GM21423 (cell line): ENCODE data around the gene SHBG.
"Not testable (repeated sequence)": the region's sequence is repeated elsewhere in the genome, so short reads cannot be mapped to it uniquely, and the experiment has no call there.

ENCODE experiments used
- ATAC-seq: cut with Tn5 transposase; IDR thresholded peaks from one replicate; pipeline ENCODE4 v1.9.1; 2021; ENCODE audit warnings: mild to moderate bottlenecking, moderate library complexity; ENCODE audit not compliant: unreplicated experiment

The SHBG gene, protein sequence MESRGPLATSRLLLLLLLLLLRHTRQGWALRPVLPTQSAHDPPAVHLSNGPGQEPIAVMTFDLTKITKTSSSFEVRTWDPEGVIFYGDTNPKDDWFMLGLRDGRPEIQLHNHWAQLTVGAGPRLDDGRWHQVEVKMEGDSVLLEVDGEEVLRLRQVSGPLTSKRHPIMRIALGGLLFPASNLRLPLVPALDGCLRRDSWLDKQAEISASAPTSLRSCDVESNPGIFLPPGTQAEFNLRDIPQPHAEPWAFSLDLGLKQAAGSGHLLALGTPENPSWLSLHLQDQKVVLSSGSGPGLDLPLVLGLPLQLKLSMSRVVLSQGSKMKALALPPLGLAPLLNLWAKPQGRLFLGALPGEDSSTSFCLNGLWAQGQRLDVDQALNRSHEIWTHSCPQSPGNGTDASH

DNA sequence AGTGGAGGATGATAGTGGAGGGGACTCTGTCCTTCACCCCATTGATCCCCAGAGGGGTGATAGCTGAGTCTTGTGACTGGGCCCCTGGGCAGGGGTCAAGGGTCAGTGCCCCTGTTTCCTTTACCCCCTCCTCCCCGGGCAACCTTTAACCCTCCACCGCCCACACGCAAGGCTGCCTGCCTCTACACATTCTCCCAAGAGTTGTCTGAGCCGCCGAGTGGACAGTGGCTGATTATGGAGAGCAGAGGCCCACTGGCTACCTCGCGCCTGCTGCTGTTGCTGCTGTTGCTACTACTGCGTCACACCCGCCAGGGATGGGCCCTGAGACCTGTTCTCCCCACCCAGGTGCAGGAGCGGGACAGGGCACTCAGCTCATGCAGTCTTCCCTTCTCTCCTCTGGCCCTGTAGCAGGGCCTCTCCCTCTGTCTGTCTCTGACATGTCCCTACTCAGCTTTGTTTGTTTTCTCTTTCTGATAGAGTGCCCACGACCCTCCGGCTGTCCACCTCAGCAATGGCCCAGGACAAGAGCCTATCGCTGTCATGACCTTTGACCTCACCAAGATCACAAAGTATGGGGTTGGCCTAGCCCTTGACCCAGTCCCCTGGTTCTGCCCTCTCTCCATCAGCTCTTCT, at the start of gene SHBG:
SHBG (plus strand) TSS at position 197 of the 633 bp plus-strand sequence; CDS start at position 235, 38 bp downstream.
- no peak for ATAC-seq

DNA sequence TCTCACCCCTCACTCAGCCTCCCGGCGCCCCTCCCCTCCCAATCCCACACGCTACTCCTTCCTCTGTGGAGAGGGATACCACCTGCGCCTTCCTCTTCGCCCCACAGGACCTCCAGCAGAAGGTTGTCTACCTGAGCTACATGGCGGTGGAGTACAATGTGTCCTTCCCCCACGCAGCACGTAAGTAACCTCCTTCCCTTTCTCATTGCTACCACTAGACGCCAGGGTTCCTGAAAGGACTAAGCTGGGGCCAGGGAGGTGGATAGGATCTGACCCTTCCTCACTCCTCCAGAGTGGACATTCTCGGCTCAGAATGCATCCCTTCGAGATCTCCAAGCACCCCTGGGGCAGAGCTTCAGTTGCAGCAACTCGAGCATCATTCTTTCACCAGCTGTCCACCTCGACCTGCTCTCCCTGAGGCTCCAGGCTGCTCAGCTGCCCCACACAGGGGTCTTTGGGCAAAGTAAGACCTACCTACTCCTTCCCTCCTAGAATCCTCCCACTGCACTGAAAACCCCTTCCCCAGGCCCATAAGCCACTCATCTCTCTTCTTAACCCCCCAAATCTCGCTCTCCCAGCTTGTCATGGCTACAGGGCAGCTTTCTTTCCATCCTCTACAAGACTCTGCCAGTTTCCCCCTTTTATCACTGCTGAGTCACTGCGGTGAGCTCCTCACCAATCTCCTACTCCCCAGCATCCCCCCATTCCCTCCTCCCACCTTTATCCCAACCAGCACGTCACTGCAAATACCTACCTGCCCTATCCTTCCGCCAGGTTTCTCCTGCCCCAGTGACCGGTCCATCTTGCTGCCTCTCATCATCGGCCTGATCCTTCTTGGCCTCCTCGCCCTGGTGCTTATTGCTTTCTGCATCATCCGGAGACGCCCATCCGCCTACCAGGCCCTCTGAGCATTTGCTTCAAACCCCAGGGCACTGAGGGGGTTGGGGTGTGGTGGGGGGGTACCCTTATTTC, 49.0 kb upstream of the SHBG start:
- ATAC-seq = no peak

DNA sequence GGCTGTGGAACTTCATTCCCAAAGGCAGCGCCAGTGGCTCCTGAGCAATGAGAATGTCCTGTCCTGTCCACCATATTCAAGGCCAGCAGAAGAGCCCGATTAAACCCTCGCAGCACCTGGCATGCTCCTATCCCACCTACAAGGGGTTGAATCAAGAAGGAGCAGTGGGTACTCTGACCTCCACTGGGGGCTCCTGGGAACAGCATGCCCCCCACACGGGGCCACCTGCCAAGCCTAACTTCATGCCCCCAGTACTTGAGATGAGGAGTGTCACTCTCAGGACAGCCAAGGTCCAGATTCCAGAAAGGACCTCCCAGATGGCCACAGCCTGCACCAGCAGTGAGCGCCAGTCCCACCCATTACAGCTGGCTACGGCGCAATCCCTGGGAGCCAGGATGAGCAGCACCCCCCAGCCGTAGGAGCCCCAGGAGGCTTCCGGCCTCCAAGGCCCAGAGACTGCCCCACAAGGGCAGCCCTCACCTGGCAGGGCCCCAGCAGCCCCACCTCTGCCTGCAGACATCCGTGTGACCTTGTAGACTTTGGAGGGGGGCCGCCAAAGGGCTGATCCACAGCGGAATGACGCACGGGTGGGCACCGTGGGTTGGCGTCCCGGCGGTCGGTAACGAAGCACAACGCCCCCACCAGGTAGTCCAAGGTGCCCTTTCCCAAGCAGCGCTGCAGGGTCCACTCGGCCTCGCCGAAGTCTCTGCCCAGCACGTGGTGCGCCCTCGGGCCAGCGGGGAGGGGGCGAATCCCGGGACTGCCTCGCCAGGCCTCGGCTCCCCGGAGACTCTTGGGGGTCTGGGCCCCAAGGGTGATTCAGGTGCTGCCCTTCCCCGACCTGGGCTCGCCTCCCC, 47.3 kb upstream of the SHBG start:
- no peak for ATAC-seq

DNA sequence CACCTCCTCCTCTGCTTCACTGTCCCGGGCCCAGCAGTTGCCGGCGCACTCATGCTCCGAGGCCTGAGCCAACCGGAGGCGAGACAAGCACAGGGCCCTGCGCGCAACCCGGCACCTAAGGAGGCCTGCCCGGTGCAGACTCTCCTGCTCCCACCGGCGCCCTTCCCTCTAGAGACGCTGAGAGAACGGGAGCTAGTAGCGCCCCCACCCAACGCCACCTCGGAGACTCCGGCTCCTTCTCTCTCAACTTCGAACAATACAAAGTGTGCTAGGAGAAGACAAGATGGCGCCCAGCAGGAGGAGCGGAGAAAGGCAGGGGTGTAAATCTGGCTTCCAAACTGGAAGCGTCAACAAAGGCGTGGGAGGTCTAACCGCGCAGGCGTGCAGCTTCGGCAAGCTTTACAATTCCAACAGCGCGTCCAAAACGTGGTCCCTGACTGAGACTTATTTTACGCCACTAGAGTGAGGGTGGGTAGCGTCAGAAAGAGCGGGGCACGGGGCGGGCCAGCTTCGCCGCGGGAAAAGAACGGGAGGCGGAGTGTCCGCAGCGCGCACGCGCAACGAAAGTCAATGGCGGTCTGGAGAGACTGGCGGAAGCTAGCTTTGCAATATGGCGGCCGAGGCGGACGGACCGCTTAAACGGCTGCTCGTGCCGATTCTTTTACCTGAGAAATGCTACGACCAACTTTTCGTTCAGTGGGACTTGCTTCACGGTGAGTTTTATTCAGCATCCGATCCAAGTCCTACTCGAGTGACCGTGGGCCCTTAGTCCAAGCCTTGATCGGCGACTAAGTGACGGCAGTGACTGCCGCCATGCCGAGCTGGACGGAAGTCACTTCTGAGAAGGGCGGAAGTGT, 46.5 kb upstream of the SHBG start, which contains the start of gene MPDU1:
MPDU1 (plus strand) TSS at position 600 of the 857 bp plus-strand sequence; CDS start at position 611, 11 bp downstream.
- peak; percentile 55 for ATAC-seq

DNA sequence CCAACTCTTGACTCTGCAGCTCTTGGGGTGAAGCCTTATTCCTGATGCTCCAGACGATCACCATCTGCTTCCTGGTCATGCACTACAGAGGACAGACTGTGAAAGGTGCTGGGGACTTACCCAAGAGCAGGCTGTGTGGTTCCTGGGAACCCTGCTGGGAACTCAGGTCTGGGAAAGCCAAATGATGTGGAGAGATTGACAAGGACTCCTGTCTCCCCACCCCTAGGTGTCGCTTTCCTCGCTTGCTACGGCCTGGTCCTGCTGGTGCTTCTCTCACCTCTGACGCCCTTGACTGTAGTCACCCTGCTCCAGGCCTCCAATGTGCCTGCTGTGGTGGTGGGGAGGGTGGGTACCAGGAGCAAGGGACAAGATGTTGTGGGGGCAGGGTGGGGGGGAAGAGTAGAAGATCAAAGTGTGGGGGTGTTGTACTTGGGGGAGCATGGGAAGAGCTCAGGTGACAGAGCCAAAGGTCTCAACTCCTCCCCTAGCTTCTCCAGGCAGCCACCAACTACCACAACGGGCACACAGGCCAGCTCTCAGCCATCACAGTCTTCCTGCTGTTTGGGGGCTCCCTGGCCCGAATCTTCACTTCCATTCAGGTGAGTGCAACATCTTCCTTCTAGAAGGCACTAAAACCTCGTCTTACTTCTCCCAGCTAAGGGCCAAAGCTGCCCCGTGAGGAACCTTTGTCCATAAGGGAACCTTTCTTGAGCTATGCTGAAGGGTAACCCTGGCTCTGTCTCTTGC, 43.1 kb upstream of the SHBG start:
- ATAC-seq = no peak

DNA sequence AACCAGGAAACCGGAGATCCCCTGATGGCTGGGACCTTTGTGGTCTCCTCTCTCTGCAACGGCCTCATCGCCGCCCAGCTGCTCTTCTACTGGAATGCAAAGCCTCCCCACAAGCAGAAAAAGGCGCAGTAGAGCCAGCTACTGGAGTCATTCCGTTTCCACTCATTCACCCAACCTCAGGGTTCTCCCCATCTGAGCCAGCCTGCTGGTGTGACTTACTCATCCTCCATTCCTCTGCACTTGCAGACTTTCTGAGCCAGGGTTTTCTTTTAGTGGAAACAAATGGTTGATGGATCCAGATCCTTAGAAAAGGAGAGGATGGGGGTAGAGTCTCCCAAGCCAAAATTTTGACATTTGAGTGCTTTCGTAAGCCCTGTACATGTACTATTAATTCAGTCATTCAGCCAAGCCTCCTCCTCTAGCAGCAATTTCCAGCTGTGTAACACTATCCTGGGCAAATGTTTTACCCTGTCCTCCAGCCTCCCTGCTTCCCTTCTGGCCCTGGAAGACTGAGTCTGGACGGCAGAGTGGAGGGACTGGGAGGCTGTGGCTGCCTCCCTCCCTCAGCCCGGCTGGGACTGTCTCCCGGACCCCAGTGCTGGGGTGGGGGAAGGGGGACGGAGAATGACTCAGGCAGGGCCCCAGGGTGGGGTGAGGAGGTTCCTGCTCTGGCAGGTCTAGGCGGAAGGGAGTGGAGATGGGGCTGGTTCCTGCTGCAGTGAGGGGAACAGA, 42.3 kb upstream of the SHBG start:
- no peak for ATAC-seq

DNA sequence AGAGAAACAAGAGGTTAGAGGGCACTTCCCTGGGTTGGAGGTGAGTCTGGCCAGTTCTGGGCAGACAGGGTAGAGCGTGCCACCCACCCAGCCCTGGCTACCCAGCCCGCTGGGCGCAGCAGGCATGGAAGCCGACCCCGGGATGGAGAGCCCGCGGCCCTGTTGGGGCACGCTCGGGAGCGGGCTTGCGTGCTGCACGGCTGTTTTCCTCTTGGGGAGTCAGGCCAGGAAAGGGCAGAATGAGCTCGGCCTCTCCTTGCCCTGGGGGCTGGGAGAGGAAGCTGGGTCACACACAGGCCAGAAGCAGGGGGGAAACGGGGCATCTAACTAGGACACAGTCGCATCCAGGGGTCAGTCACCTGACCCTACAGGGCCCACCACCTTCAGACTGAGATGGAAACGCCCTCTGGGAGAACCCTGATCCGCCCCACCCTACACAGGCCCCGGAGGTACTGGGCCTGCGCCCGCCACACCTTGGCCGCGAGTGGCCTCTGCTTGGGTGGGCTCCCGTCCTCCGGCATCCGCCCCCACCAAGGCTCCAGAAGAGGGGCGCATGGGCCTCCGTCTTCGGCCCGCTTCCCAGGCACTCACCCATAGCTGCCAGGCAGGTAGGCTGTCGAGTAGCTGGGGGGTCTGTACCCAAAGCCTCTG, 41.3 kb upstream of the SHBG start:
- no peak for ATAC-seq

DNA sequence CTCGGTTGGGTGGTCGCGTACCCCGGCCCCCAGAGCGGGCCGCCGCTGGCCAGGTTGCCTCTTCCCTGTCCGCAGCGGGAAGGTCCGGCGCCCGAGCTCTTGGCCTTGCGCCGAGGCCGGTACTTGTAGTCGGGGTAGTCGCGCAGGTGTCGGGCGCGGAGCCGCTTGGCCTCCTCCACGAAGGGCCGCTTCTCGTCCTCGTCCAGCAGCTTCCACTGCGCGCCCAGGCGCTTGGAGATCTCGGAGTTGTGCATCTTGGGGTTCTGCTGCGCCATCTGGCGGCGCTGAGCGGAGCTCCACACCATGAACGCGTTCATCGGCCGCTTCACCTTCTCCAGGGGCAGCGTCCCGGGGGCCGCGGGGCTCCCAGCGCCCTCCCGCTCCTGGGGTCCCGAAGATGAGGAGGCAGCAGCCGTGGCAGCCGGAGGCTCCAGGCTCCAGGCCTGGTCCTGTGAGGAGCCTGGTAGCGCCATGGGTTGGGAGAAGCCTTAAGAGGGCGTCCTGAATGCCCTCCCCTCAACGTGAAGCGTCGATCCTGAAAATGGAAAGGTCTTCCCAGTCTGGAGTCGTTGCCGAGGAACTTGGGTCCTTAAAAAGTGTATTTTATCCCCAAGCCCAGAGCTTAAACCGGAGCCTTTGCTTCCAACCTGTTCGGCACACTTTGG, 40.6 kb upstream of the SHBG start:
- ATAC-seq = no peak

DNA sequence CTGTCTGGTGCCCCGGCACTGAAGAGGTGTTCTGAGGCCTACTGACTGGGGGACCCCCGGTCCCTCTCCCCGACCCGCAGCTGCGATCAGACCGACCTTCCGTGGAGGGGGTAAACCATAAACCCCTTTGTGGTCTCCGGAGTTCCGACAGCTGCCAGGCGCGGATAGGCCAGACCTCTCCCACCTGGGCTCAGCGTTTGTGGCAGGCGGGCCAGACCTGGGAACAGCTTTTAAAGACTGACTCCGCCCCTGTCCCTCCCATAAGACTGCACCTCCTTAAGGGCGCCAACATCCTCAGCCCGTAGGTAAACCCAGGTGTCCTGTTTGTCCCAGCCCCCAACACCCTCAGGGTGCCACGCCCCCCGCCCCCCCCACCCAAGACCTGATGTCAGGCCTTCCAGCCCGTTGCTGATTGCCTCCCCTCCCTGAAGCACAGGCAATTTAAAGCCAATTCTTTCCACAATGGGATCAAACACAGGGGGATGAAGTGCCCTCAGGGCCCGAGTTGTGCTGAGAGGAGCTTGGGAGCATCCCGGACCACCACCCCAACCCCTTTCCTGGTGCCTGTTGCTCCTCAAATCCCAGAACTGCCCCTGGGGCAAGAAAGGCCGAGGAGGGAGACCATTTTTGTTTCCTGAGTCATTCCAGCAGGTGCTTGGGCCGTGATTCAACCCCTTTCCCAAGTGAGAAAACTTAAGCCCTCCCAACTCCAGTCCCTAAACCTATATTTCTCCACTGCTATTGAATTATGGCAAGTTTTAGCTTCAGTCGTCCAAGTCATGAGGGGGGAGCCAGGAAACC, 39.8 kb upstream of the SHBG start, which contains the start of gene SOX15:
SOX15 (minus strand) TSS at position 204 of the 801 bp plus-strand sequence. CDS start 418 bp downstream, outside the sequence.
- no peak for ATAC-seq

DNA sequence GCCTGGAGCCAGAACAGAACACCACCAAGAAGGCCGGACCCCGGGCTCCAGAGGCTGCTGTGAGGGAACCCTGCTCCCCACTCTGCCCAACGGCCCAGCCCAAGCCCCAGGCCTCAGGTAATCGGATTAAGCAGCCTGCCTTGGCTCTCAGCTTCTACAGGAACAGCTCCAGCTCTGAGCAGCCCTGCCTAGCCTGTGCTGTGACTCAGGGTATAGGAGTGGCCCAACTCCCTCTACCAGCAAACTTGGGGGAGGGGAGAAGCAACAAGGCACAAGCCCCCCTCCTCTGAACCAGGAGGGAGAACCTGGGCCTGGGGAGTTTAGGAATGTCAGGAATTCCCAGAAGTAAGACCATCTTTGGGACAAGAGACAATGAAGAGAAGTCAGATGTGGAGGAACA, 39.2 kb upstream of the SHBG start:
- no peak for ATAC-seq

DNA sequence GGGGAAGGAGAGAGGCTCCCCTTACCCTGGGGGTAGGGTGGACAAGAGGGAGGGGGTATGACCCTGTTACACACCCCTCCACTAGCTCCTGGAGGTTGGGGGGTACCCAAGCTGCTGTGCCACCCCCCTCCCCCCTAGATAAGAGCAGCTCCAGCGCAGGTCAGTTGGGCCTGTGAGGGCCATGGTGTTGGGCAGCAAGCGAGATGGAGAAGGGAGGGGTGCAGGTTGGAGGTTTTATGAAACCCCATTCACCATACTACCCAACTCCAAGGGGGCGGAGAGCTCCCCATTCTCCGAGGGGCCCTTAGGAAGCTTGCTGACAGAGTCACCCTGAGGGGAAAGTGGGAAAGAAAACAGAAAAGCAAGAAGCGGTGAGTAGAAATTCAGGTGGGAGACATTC, 38.3 kb upstream of the SHBG start:
- ATAC-seq = no peak

DNA sequence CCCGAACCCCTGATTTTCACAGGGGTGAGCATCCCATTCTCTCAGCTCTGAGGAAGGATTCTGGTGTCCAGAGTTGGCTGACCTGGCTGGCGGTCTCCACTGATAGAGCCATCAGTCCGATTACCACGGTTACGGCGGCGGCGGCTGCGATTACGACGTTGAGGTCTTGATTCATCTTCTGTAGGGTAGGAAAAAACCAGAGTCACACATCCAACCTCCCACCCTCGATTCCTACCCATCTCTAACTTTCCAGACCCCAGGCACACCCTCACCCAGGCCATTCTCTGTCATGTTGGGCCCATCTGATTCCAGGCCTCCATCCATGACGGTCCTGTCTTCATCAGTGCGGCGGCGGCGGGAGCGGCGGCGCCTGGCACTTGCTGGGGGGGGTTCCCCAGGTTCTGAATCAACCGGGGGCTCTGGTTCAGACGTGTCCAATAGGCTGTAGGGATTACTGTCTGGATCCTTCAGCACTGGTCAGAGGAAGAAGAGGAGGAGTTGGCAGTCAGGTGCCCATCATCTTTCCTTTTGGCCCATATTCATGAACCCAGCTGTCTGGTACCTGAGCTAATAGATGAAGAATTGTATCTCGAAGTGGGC, 37.4 kb upstream of the SHBG start:
- no peak for ATAC-seq

DNA sequence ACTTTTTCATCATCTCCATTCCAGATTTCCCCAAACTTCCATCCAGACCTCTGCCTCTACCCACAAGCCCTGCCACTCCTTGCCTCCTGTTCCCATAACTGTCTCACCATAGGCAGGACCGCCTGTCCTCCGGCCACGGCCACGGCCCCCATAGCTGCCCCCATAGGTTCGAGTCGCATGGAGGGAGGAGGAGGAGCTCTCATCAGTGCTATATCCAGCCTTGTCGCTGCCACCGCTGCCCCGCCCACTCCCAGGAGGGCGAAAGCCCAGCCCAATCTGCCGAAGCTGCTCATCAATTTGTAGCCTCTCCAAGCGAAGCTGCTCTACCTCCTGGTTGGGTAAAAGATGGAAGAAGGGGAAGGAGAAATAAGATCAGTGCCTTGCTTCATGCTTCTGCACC, 36.6 kb upstream of the SHBG start:
- no peak for ATAC-seq

DNA sequence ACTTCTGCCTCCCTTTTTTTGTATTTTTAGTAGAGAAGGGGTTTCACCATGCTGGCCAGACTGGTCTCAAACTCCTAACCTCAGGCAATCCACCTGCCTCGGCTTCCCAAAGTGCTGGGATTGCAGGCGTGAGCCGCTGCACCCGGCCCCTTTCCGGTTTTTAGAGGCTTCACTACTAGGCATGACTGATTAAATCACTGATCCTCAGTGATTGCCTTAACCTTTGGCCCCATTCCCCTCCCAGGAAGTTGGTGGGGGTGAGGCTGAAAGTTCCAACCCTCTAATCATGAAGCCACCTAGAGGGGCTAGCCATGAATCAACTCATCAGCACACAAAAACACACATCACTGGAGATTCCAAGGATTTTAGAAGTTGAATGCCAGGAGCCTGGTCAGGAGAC, 32.4 kb upstream of the SHBG start:
- not testable (repeated sequence) for ATAC-seq

DNA sequence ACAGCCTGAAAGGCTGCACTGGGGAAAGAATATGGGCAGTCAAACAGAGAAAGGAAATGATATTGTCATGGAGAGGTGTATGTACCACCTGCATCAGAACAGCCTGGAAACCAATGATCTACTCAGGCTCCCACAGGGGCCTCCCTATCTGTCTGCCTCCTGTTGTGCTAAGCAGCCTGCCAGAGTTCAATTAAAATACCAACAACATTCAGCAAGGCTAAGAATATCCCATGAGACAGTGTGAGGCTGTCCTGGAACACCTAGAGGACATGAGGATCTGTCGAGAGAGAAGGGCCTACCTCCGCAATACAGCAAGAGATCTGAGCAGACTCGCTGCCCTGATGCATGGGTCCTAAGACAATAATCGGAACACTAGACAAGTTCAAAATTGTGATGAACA, 23.7 kb upstream of the SHBG start:
- ATAC-seq = no peak

DNA sequence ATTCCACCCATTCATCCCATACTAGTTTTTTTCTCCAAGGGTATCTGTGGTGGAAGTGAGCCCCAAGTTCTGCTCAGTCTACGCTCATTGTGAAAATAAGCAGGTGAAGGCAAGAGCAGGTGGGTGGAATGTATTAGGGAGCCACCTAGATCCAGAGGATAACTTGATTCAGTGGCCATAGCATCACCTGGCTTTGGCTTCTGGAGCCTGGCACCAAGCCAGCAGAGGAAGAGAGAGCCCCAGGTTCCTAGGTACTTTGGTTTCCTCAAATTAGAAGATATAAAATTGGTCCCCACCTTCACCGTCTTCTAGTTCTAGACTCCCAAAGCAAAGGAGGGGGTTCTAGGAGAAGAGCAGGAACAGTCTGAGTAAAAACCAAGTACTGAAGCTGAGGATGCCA, 19.3 kb upstream of the SHBG start:
- ATAC-seq = no peak
